GM23338 (cell line): ENCODE measurements around the gene SLC29A1. TPM values are rescaled to one million over a fixed set of nuclear protein-coding genes. Genes with fewer than 3 reads are reported as not detected.
A peak's percentile ranks its signal among the peaks of the same experiment; 100 is the strongest.

ENCODE experiments used
- ATAC-seq: fragments of 200-7000 bp; cut with Tn5 transposase; 3 replicates; pipeline ENCODE4 v1.9.1; 2020
- DNase-seq: peaks from one replicate; pipeline ENCODE4 v3.0.0-alpha.2; 2015; ENCODE audit warnings: low spot score
- H2AFZ ChIP-seq: fragments of 200-600 bp; sonication (generic); 2 replicates; pipeline ENCODE4 v1.8.0; 2016; ENCODE audit warnings: antibody characterized with exemption, mild to moderate bottlenecking, moderate library complexity
- H3F3A ChIP-seq: fragments of 200-600 bp; sonication (generic); replicated peaks from 2 replicates; pipeline ENCODE4 v1.8.0; 2017; ENCODE audit warnings: antibody characterized with exemption, mixed run types, low read depth
- H3K27ac ChIP-seq: fragments of 200-600 bp; sonication (generic); 2 replicates; pipeline ENCODE4 v1.6.1; 2016; ENCODE audit warnings: low read depth
- H3K27me3 ChIP-seq: fragments of 200-600 bp; sonication (generic); 2 replicates; pipeline ENCODE4 v1.8.0; 2016; ENCODE audit warnings: mild to moderate bottlenecking, mixed run types, moderate library complexity; ENCODE audit not compliant: insufficient read depth
- H3K36me3 ChIP-seq: fragments of 200-600 bp; sonication (generic); 2 replicates; pipeline ENCODE4 v1.8.0; 2016; ENCODE audit warnings: mild to moderate bottlenecking; ENCODE audit not compliant: insufficient read depth
- H3K4me1 ChIP-seq: fragments of 200-600 bp; sonication (generic); 2 replicates; pipeline ENCODE4 v1.8.0; 2016; ENCODE audit warnings: mild to moderate bottlenecking, moderate library complexity; ENCODE audit not compliant: insufficient read depth
- H3K4me2 ChIP-seq: fragments of 200-600 bp; sonication (generic); 2 replicates; pipeline ENCODE4 v1.7.1; 2017; ENCODE audit warnings: mixed run types
- H3K4me3 ChIP-seq: fragments of 200-600 bp; sonication (generic); 2 replicates; pipeline ENCODE4 v1.6.1; 2016; ENCODE audit warnings: mixed run types
- H3K79me2 ChIP-seq: fragments of 200-600 bp; sonication (generic); replicated peaks from 2 replicates; pipeline ENCODE4 v1.8.0; 2017; ENCODE audit warnings: mild to moderate bottlenecking; ENCODE audit not compliant: insufficient read depth
- H3K9me2 ChIP-seq: fragments of 200-600 bp; sonication (generic); 2 replicates; pipeline ENCODE4 v1.8.0; 2017; ENCODE audit not compliant: insufficient read depth
- H4K20me1 ChIP-seq: fragments of 200-600 bp; sonication (generic); replicated peaks from 2 replicates; pipeline ENCODE4 v1.8.0; 2017; ENCODE audit warnings: mild to moderate bottlenecking; ENCODE audit not compliant: insufficient read depth
- H3K27ac Mint-ChIP-seq: 2 replicates; pipeline ENCODE4 v1.8.0; 2020; ENCODE audit warnings: inconsistent platforms, mild to moderate bottlenecking, moderate library complexity, mixed read lengths
- H3K27me3 Mint-ChIP-seq: 3 replicates; pipeline ENCODE4 v1.8.0; 2022; ENCODE audit warnings: low read depth, mild to moderate bottlenecking, moderate library complexity, mixed read lengths, inconsistent platforms; ENCODE audit not compliant: insufficient read depth, poor library complexity
- H3K36me3 Mint-ChIP-seq: 3 replicates; pipeline ENCODE4 v1.8.0; 2021; ENCODE audit warnings: low read depth, mild to moderate bottlenecking, inconsistent platforms, moderate library complexity, mixed read lengths
- H3K4me1 Mint-ChIP-seq: 3 replicates; pipeline ENCODE4 v1.8.0; 2020; ENCODE audit warnings: mild to moderate bottlenecking, inconsistent platforms, mixed read lengths
- H3K4me3 Mint-ChIP-seq: 3 replicates; pipeline ENCODE4 v1.8.0; 2021; ENCODE audit warnings: moderate library complexity, mild to moderate bottlenecking, inconsistent platforms, mixed read lengths
- H3K9me3 Mint-ChIP-seq: 3 replicates; pipeline ENCODE4 v1.8.0; 2020; ENCODE audit warnings: moderate library complexity, mild to moderate bottlenecking, inconsistent platforms, mixed read lengths
- CREB1 ChIP-seq: fragments of 250-450 bp; sonication (Bioruptor Pico); IDR thresholded peaks from 2 replicates; pipeline ENCODE4 v1.5.0; 2020; ENCODE audit warnings: low read depth, mild to moderate bottlenecking, moderate library complexity
- CTCF ChIP-seq, 2 experiments: fragments of 200-600 bp in 1 of 2; sonication (generic) in 1 of 2; conservative IDR thresholded peaks; 2 replicates each; pipeline versions ENCODE4 v1.5.1 to v1.6.1; 2016 to 2017; ENCODE audit warnings: antibody characterized with exemption in 2 of 2, low read depth in 2 of 2, mild to moderate bottlenecking in 2 of 2, moderate library complexity in 1 of 2
- ETS1 ChIP-seq: IDR thresholded peaks from 2 replicates; pipeline ENCODE4 v1.6.1; 2016; ENCODE audit warnings: antibody characterized with exemption
- EZH2 ChIP-seq: fragments of 200-600 bp; sonication (generic); IDR thresholded peaks from one replicate; pipeline ENCODE4 v1.8.0; 2017; ENCODE audit warnings: antibody characterized with exemption, mild to moderate bottlenecking, low read depth; ENCODE audit not compliant: unreplicated experiment
- EZH2phosphoT487 ChIP-seq: fragments of 200-600 bp; sonication (generic); IDR thresholded peaks from one replicate; pipeline ENCODE4 v1.8.1; 2018; ENCODE audit warnings: antibody characterized with exemption; ENCODE audit not compliant: unreplicated experiment
- NANOG ChIP-seq: IDR thresholded peaks from 2 replicates; pipeline ENCODE4 v1.6.1; 2016; ENCODE audit warnings: antibody characterized with exemption, borderline replicate concordance
- POLR2AphosphoS5 ChIP-seq: IDR thresholded peaks from 2 replicates; pipeline ENCODE4 v1.6.1; 2016; ENCODE audit warnings: antibody characterized with exemption, low read depth
- REST ChIP-seq: IDR thresholded peaks from one replicate; pipeline ENCODE4 v1.6.1; 2018; ENCODE audit warnings: antibody characterized with exemption; ENCODE audit not compliant: unreplicated experiment
- ZNF331 ChIP-seq: fragments of 250-450 bp; sonication (Bioruptor Pico); IDR thresholded peaks from 2 replicates; pipeline ENCODE4 v1.5.0; 2020; ENCODE audit warnings: low read depth, mild to moderate bottlenecking, moderate library complexity
- polyA plus RNA-seq: library from polyadenylated mRNA; unstranded; fragments of >200 nt; fragmentation: Nextera tagmentation; extraction: Ambion mirVana; gene quantifications from 2 replicates; pipeline ENCODE4 v1.2.1, GENCODE V29; 2016
- total RNA-seq: library from RNA; depleted of rRNA; stranded (reverse); fragments of >200 nt; shearing (Covaris generic); gene quantifications from 2 replicates; pipeline ENCODE4 v1.2.3, GENCODE V29; 2014

Gene SLC29A1
- total and polyA plus RNA-seq, 2 experiments from 2014 or later = 73.1 to 169 TPM

- peaks cover 6% of the 10 kb centered on the region; the same call in 1 of the 2 replicates for H4K20me1 ChIP-seq
- H2AFZ ChIP-seq = no peak overlapping the region
- no peak overlapping the region for H3K27ac ChIP-seq
- ATAC-seq (peak; percentile 74), DNase-seq (peak; percentile 81)
- peak overlapping the region; percentile 77; the same call in 1 of the 2 replicates for H3K27ac Mint-ChIP-seq
- peak overlapping the region; percentile 90 for H3K4me2 ChIP-seq
- TF ChIP-seq NANOG (no peak), CREB1 (CRISPR knock-in tag) (peak; percentile 80), EZH2phosphoT487 (no peak), EZH2 (no peak), ETS1 (no peak), POLR2AphosphoS5 (peak; percentile 31; the same call in 1 of the 2 replicates), CTCF (conservative IDR thresholded peaks at IDR 0.05; ENCODE audit: low read depth in 2 of 2) (peak; percentile 84 to 87), ZNF331 (CRISPR knock-in tag) (no peak)
- H3K4me1 Mint-ChIP-seq = peaks cover 42% of the 10 kb centered on the region
- H3K9me2 ChIP-seq = no peaks in the 10 kb centered on the region
- 0 out of 2 replicates have a peak, but pooled peaks cover 11% of the 10 kb centered on the region for H3K27me3 ChIP-seq
- no peaks in the 10 kb centered on the region for H3K36me3 ChIP-seq
- peaks cover 34% of the 10 kb centered on the region for H3K36me3 Mint-ChIP-seq
- H3K79me2 ChIP-seq = no peaks in the 10 kb centered on the region
- H3K4me3 ChIP-seq = peak overlapping the region; percentile 83
- H3K27me3 Mint-ChIP-seq = peaks cover 23% of the 10 kb centered on the region
- no peaks in the 10 kb centered on the region; the same call in 2 of the 3 replicates for H3K9me3 Mint-ChIP-seq
- peak overlapping the region; percentile 73 for H3K4me3 Mint-ChIP-seq
- peaks cover 19% of the 10 kb centered on the region; the same call in 1 of the 2 replicates for H3K4me1 ChIP-seq
- H3F3A ChIP-seq = peaks cover 18% of the 10 kb centered on the region
Measured at GRCh38 chr6:44237813-44238433, 14.5 kb downstream of the SLC29A1 start.

GRCh38 chr6:44238687-44239350 lies 15.4 kb downstream of the SLC29A1 start:
- peaks cover 21% of the 10 kb centered on the region for H3K27me3 Mint-ChIP-seq
- Histone ChIP-seq H3K4me3 (no peak overlapping the region; the same call in 1 of the 2 replicates), H3K36me3 (no peaks in the 10 kb centered on the region), H4K20me1 (peaks cover 2% of the 10 kb centered on the region; the same call in 1 of the 2 replicates), H3K27ac (no peak overlapping the region), H2AFZ (no peak overlapping the region), H3K9me2 (no peaks in the 10 kb centered on the region), H3K4me1 (peaks cover 19% of the 10 kb centered on the region; the same call in 1 of the 2 replicates), H3K27me3 (0 out of 2 replicates have a peak, but pooled peaks cover 11% of the 10 kb centered on the region), H3K79me2 (no peaks in the 10 kb centered on the region), H3F3A (peaks cover 18% of the 10 kb centered on the region), H3K4me2 (peak overlapping the region; percentile 90; the same call in 1 of the 2 replicates)
- peak overlapping the region; percentile 73 for H3K4me3 Mint-ChIP-seq
- H3K27ac Mint-ChIP-seq = no peak overlapping the region
- peaks cover 35% of the 10 kb centered on the region for H3K4me1 Mint-ChIP-seq
- H3K36me3 Mint-ChIP-seq = peaks cover 26% of the 10 kb centered on the region
- no peak for ATAC-seq
- DNase-seq = no peak
- no peaks in the 10 kb centered on the region; the same call in 2 of the 3 replicates for H3K9me3 Mint-ChIP-seq
- TF ChIP-seq REST (no peak), ETS1 (no peak), CREB1 (CRISPR knock-in tag) (no peak), EZH2 (no peak), NANOG (no peak)
